Testis (tissue), 3 donors: ENCODE data around the gene SLC6A6. TPM values are rescaled to one million over a fixed set of nuclear protein-coding genes. Genes with fewer than 3 reads are reported as not detected.
A peak's percentile ranks its signal among the peaks of the same experiment; 100 is the strongest.

Experiments
- DNase-seq: peaks from one replicate; pipeline ENCODE4 v3.0.0-alpha.2; 2019
- H3K27ac ChIP-seq, 2 donors: fragments of 200-600 bp; sonication (generic); one replicate each; pipeline ENCODE4 v1.5.1; 2019
- H3K27me3 ChIP-seq: fragments of 200-600 bp; sonication (generic); one replicate; pipeline ENCODE4 v1.5.1; 2019
- H3K36me3 ChIP-seq: fragments of 200-600 bp; sonication (generic); one replicate; pipeline ENCODE4 v1.5.1; 2017; ENCODE audit warnings: low read depth; ENCODE audit errors: missing control alignments
- H3K4me1 ChIP-seq: fragments of 200-600 bp; sonication (generic); one replicate; pipeline ENCODE4 v1.5.1; 2019
- H3K4me3 ChIP-seq, 2 donors: fragments of 200-600 bp; sonication (generic); one replicate each; pipeline ENCODE4 v1.5.1; 2017 to 2019
- H3K9me3 ChIP-seq: fragments of 200-600 bp; sonication (generic); one replicate; pipeline ENCODE4 v1.5.1; 2017
- CTCF ChIP-seq, 3 experiments: fragments of 450-650 bp in 2 of 3; fragments of 200-600 bp in 1 of 3; sonication (generic) in 1 of 3; IDR thresholded peaks; one replicate each; pipeline ENCODE4 v1.5.1; 2016 to 2019; ENCODE audit warnings: antibody characterized with exemption in 3 of 3, mild to moderate bottlenecking in 2 of 3, moderate library complexity in 1 of 3
- POLR2A ChIP-seq: fragments of 450-650 bp; IDR thresholded peaks from one replicate; pipeline ENCODE4 v1.6.1; 2017; ENCODE audit warnings: antibody characterized with exemption, mild to moderate bottlenecking, moderate library complexity
- WGBS, 2 donors: methylation state at CpG; one replicate each; pipeline ENCODE4 v1.1.5; 2018; 5-methylcytosine and 5-hydroxymethylcytosine counted together
- intact Hi-C: fragments of 100-400 bp; cut with DNase I; formaldehyde crosslinking; loops from one replicate; pipeline ENCODE4 v1.15.1; 2023; ENCODE audit warnings: low total_unique reads
- polyA plus RNA-seq: library from polyadenylated mRNA; stranded (reverse); fragments of 350-450 nt; fragmentation: Illumina TruSeq; extraction: RNeasy Lipid Tissue Mini Kit (QIAGEN cat#74804); gene quantifications from one replicate; pipeline ENCODE4 v1.2.3, GENCODE V29; 2014; ENCODE audit warnings: low read depth, low replicate concordance; ENCODE audit not compliant: insufficient read depth
- total RNA-seq, 2 donors: library from RNA; depleted of rRNA; stranded (reverse); fragments of >200 nt; gene quantifications; one replicate each; pipeline ENCODE4 v1.2.3, GENCODE V29; 2016

Gene SLC6A6
- total and polyA plus RNA-seq, 3 donors from 2014 or later, result 9.7 to 14.9 (median 13.7) TPM

GRCh38 chr3:14450506-14450905 is 48.1 kb downstream of the SLC6A6 start:
- TF ChIP-seq CTCF (IDR thresholded peaks at IDR 0.05) (no peak), POLR2A (no peak)
- no peak for DNase-seq
- Histone ChIP-seq H3K27ac (no peak overlapping the region), H3K36me3 (no peaks in the 10 kb centered on the region), H3K4me3 (no peak overlapping the region), H3K9me3 (no peaks in the 10 kb centered on the region), H3K27me3 (no peaks in the 10 kb centered on the region), H3K4me1 (peaks cover 18% of the 10 kb centered on the region)
- intact Hi-C loops, result loop anchor here (10.0 kb wide), 1 partner anchor 46 kb away; the partner anchor contains the start of gene SLC6A6
- 100% methylated on average over 3 of the region's 3 CpGs for WGBS, 2 donors

GRCh38 chr3:14450922-14451606 is 48.7 kb downstream of the SLC6A6 start:
- Histone ChIP-seq H3K4me3 (no peak overlapping the region), H3K27me3 (no peaks in the 10 kb centered on the region), H3K36me3 (no peaks in the 10 kb centered on the region), H3K4me1 (peaks cover 18% of the 10 kb centered on the region), H3K27ac (no peak overlapping the region), H3K9me3 (no peaks in the 10 kb centered on the region)
- intact Hi-C loops, result loop anchor here (10.0 kb wide), 1 partner anchor 46 kb away; the partner anchor contains the start of gene SLC6A6
- TF ChIP-seq POLR2A, result no peak
- no peak for TF ChIP-seq CTCF (IDR thresholded peaks at IDR 0.05)
- WGBS, 2 donors, result 87 to 94% methylated on average over 5 of the region's 5 CpGs
- DNase-seq, result no peak

- intact Hi-C loops, result loop anchor here (10.0 kb wide), 1 partner anchor 47 kb away; the partner anchor contains the start of gene SLC6A6
- Histone ChIP-seq H3K4me3 (no peak overlapping the region), H3K9me3 (no peaks in the 10 kb centered on the region), H3K27ac (peak overlapping the region; percentile 14 to 65), H3K4me1 (peaks cover 18% of the 10 kb centered on the region), H3K36me3 (no peaks in the 10 kb centered on the region), H3K27me3 (no peaks in the 10 kb centered on the region)
- WGBS, 2 donors, result 53 to 54% methylated on average over 15 to 17 of the region's 17 CpGs
- peak; percentile 88 for DNase-seq
- no peak for TF ChIP-seq POLR2A
- TF ChIP-seq CTCF (IDR thresholded peaks at IDR 0.05), result no peak
These were observed 49.7 kb downstream of the SLC6A6 start for GRCh38 chr3:14451844-14452739.

GRCh38 chr3:14452740-14453710 is 50.6 kb downstream of the SLC6A6 start:
- Histone ChIP-seq H3K4me1 (peaks cover 18% of the 10 kb centered on the region), H3K27me3 (no peaks in the 10 kb centered on the region), H3K27ac (peak overlapping the region in 1 of 2 donors; percentile 65), H3K9me3 (no peaks in the 10 kb centered on the region), H3K36me3 (no peaks in the 10 kb centered on the region), H3K4me3 (no peak overlapping the region)
- intact Hi-C loops, result loop anchor here (10.0 kb wide), 1 partner anchor 48 kb away; the partner anchor contains the start of gene SLC6A6
- WGBS, 2 donors, result 34 to 48% methylated on average over 23 to 25 of the region's 25 CpGs
- peak; percentile 88 for DNase-seq
- TF ChIP-seq CTCF (IDR thresholded peaks at IDR 0.05) (no peak), POLR2A (no peak)
